H9 (cell line): ENCODE data around the gene FAIM2. TPM values are rescaled to one million over a fixed set of nuclear protein-coding genes. Genes with fewer than 3 reads are reported as not detected.

ENCODE experiments used
- DNase-seq: peaks from one replicate; pipeline ENCODE4 v3.0.0-alpha.2; 2017
- H2AFZ ChIP-seq: one replicate; pipeline ENCODE4 v1.6.1; 2013; ENCODE audit warnings: mild to moderate bottlenecking, low read length, control low read depth, moderate library complexity
- H2AK5ac ChIP-seq: 2 replicates; pipeline ENCODE4 v1.6.1; 2013; ENCODE audit warnings: low read length, control low read depth, mixed read lengths; ENCODE audit not compliant: insufficient read length
- H2BK120ac ChIP-seq: one replicate; pipeline ENCODE4 v1.6.1; 2013; ENCODE audit warnings: low read depth, mild to moderate bottlenecking, low read length, control low read depth, inconsistent platforms; ENCODE audit not compliant: poor library complexity, severe bottlenecking
- H2BK12ac ChIP-seq: 2 replicates; pipeline ENCODE4 v1.6.1; 2013; ENCODE audit warnings: low read length, control low read depth, mixed read lengths, low read depth; ENCODE audit not compliant: insufficient read length
- H2BK15ac ChIP-seq: 2 replicates; pipeline ENCODE4 v1.6.1; 2013; ENCODE audit warnings: low read depth, low read length, control low read depth
- H2BK20ac ChIP-seq: one replicate; pipeline ENCODE4 v1.6.1; 2013; ENCODE audit warnings: low read depth, mild to moderate bottlenecking, low read length, control low read depth, inconsistent platforms; ENCODE audit not compliant: poor library complexity, severe bottlenecking
- H2BK5ac ChIP-seq: 2 replicates; pipeline ENCODE4 v1.6.1; 2013; ENCODE audit warnings: low read length, control low read depth, mixed read lengths; ENCODE audit not compliant: insufficient read length
- H3K14ac ChIP-seq: 2 replicates; pipeline ENCODE4 v1.6.1; 2013; ENCODE audit warnings: low read length, control low read depth; ENCODE audit not compliant: insufficient read depth
- H3K18ac ChIP-seq: 2 replicates; pipeline ENCODE4 v1.6.1; 2013; ENCODE audit warnings: low read depth, mild to moderate bottlenecking, mixed read lengths, low read length, control low read depth; ENCODE audit not compliant: insufficient read length
- H3K23ac ChIP-seq: 2 replicates; pipeline ENCODE4 v1.6.1; 2013; ENCODE audit warnings: low read length, control low read depth, mixed read lengths, low read depth; ENCODE audit not compliant: insufficient read length
- H3K23me2 ChIP-seq: 2 replicates; pipeline ENCODE4 v1.6.1; 2013; ENCODE audit warnings: low read depth, mild to moderate bottlenecking, mixed read lengths, low read length, control low read depth; ENCODE audit not compliant: insufficient read length, poor library complexity, severe bottlenecking
- H3K27ac ChIP-seq: 2 replicates; pipeline ENCODE4 v1.5.1; 2013; ENCODE audit warnings: low read length, control low read depth, mixed read lengths, low read depth; ENCODE audit not compliant: insufficient read length
- H3K27me3 ChIP-seq: 2 replicates; pipeline ENCODE4 v1.6.1; 2013; ENCODE audit warnings: low read length, control low read depth, inconsistent platforms; ENCODE audit not compliant: insufficient read depth
- H3K4ac ChIP-seq: 2 replicates; pipeline ENCODE4 v1.6.1; 2013; ENCODE audit warnings: low read depth, mild to moderate bottlenecking, control low read depth, inconsistent platforms, low read length, moderate library complexity
- H3K4me1 ChIP-seq: 2 replicates; pipeline ENCODE4 v1.6.1; 2013; ENCODE audit warnings: low read length, control low read depth, inconsistent platforms; ENCODE audit not compliant: insufficient read depth
- H3K4me2 ChIP-seq: 2 replicates; pipeline ENCODE4 v1.6.1; 2013; ENCODE audit warnings: low read length, control low read depth, mixed read lengths; ENCODE audit not compliant: insufficient read length, insufficient read depth
- H3K56ac ChIP-seq: 2 replicates; pipeline ENCODE4 v1.6.1; 2013; ENCODE audit warnings: low read depth, mild to moderate bottlenecking, mixed read lengths, low read length, control low read depth; ENCODE audit not compliant: insufficient read length
- H3K79me1 ChIP-seq: 2 replicates; pipeline ENCODE4 v1.6.1; 2013; ENCODE audit warnings: low read depth, mild to moderate bottlenecking, moderate library complexity, low read length, control low read depth, inconsistent platforms; ENCODE audit not compliant: insufficient read depth, poor library complexity, severe bottlenecking
- H3K79me2 ChIP-seq: 2 replicates; pipeline ENCODE4 v1.6.1; 2013; ENCODE audit warnings: low read length, control low read depth, inconsistent platforms; ENCODE audit not compliant: insufficient read depth
- H3K9ac ChIP-seq: 2 replicates; pipeline ENCODE4 v1.6.1; 2013; ENCODE audit warnings: low read length, control low read depth, mixed read lengths; ENCODE audit not compliant: insufficient read length; ENCODE audit errors: extremely low read depth
- H3K9me3 ChIP-seq: one replicate; pipeline ENCODE4 v1.6.1; 2013; ENCODE audit warnings: low read depth, low read length, inconsistent platforms; ENCODE audit not compliant: control insufficient read depth
- H3T11ph ChIP-seq: one replicate; pipeline ENCODE4 v1.6.1; 2013; ENCODE audit warnings: mild to moderate bottlenecking, low read length, control low read depth, inconsistent platforms
- H4K20me1 ChIP-seq: one replicate; pipeline ENCODE4 v1.6.1; 2013; ENCODE audit not compliant: control insufficient read depth, insufficient read length, insufficient read depth
- H4K5ac ChIP-seq: 2 replicates; pipeline ENCODE4 v1.6.1; 2013; ENCODE audit warnings: low read depth, mild to moderate bottlenecking, mixed read lengths, low read length, control low read depth; ENCODE audit not compliant: insufficient read length
- H4K8ac ChIP-seq: replicated peaks from 2 replicates; pipeline ENCODE4 v1.6.1; 2013; ENCODE audit warnings: low read length, control low read depth, mixed read lengths, low read depth; ENCODE audit not compliant: insufficient read length
- H4K91ac ChIP-seq: 2 replicates; pipeline ENCODE4 v1.6.1; 2013; ENCODE audit warnings: low read depth, mild to moderate bottlenecking, moderate library complexity, mixed read lengths, low read length, control low read depth; ENCODE audit not compliant: insufficient read length
- H3K27ac Mint-ChIP-seq, 3 experiments: 2 replicates in 2 of 3; 3 replicates in 1 of 3; pipeline ENCODE4 v1.8.0; 2020 to 2021; ENCODE audit warnings: mixed read lengths in 3 of 3, mild to moderate bottlenecking in 1 of 3, moderate library complexity in 1 of 3
- H3K27me3 Mint-ChIP-seq: 2 replicates; pipeline ENCODE4 v1.8.0; 2021; ENCODE audit warnings: low read depth, mild to moderate bottlenecking, moderate library complexity, mixed read lengths
- H3K36me3 Mint-ChIP-seq, 3 experiments: 2 replicates in 2 of 3; 3 replicates in 1 of 3; pipeline ENCODE4 v1.8.0; 2020 to 2021; ENCODE audit warnings: low read depth in 3 of 3, mixed read lengths in 3 of 3; ENCODE audit not compliant: insufficient read depth in 1 of 3
- H3K4me1 Mint-ChIP-seq, 2 experiments: 2 replicates each; pipeline ENCODE4 v1.8.0; 2020; ENCODE audit warnings: mixed read lengths in 2 of 2
- H3K4me3 Mint-ChIP-seq, 2 experiments: 2 replicates in 1 of 2; 3 replicates in 1 of 2; pipeline ENCODE4 v1.8.0; 2020 to 2021; ENCODE audit warnings: mild to moderate bottlenecking in 2 of 2, mixed read lengths in 2 of 2, moderate library complexity in 1 of 2
- H3K9me3 Mint-ChIP-seq, 2 experiments: 2 replicates in 1 of 2; 3 replicates in 1 of 2; pipeline ENCODE4 v1.8.0; 2020; ENCODE audit warnings: mild to moderate bottlenecking in 2 of 2, mixed read lengths in 2 of 2, moderate library complexity in 1 of 2
- WGBS: extraction: QIAGEN DNeasy Blood & Tissue Kit; methylation state at CpG from one replicate; pipeline ENCODE4 v1.1.7; 2013; ENCODE audit warnings: missing lambda C conversion rate, low lambda C conversion rate, mixed read lengths; ENCODE audit not compliant: insufficient read length; ENCODE audit errors: extremely low coverage; 5-methylcytosine and 5-hydroxymethylcytosine counted together
- total RNA-seq: library from RNA; stranded (reverse); gene quantifications from 2 replicates; pipeline ENCODE4 v1.2.1, GENCODE V29; 2021
- TF ChIP-seq, protein P1 (sequence below): fragments of 200-600 bp; sonication (generic); conservative IDR thresholded peaks from 3 replicates; pipeline ENCODE4 v1.8.0; 2021; ENCODE audit warnings: antibody characterized with exemption, mild to moderate bottlenecking

FAIM2 gene
- total RNA-seq, 1 experiment from 2014 or later, result 0.42 TPM

DNA sequence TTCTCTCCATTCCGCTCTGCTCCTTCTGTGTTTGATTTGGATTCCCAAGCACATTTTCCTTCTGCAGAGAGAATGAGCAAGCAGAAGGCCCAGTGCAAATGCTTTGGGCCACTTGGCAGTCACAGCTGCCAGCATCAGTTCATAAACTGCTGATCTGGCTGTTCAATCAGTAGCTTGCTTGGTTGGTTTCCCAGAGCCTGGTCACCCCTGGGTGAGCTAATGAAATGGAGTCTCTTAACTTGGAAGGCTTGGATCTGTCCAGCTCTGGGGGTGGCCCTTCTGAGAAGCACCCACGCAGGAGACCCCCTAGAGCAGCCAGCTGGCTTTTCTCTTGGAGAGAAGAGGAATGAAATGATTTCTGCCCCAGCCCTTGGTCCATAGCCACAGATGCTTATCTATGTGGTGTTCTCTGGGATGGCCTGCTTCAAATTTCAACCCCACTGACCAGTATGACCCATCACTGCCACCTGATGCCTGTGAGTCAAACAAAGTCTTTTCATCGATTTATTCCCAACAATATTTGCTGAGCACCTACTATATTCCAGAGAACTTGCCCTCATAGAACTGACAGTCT, 30.3 kb downstream of the FAIM2 start:
- Histone ChIP-seq H3K23me2 (no peaks in the 10 kb centered on the region), H2AK5ac (no peak overlapping the region), H3K23ac (no peak overlapping the region), H2BK20ac (no peak overlapping the region), H3T11ph (no peak overlapping the region), H2BK5ac (no peak overlapping the region), H3K9me3 (no peaks in the 10 kb centered on the region), H3K4ac (no peak overlapping the region), H3K4me1 (no peaks in the 10 kb centered on the region), H4K5ac (no peak overlapping the region), H4K91ac (no peak overlapping the region), H3K79me1 (no peaks in the 10 kb centered on the region), H2BK120ac (no peak overlapping the region), H3K14ac (no peak overlapping the region), H3K27me3 (no peaks in the 10 kb centered on the region; the same call in 1 of the 2 replicates), H3K18ac (no peak overlapping the region), H4K20me1 (no peaks in the 10 kb centered on the region), H3K4me2 (no peak overlapping the region), H3K27ac (no peak overlapping the region), H2BK12ac (no peak overlapping the region), H3K79me2 (no peaks in the 10 kb centered on the region), H3K9ac (no peak overlapping the region), H3K56ac (no peak overlapping the region), H2BK15ac (no peak overlapping the region), H4K8ac (no peak overlapping the region), H2AFZ (no peak overlapping the region)
- Mint-ChIP-seq H3K4me3 (no peak overlapping the region), H3K36me3 (peaks cover 0 to under 1% (median 0%) of the 10 kb centered on the region in 3 experiments; a peak in 2 of 7 replicates), H3K4me1 (peaks cover 0 to 2% of the 10 kb centered on the region in 2 experiments; a peak in 1 of 4 replicates), H3K9me3 (peaks cover 7 to 8% of the 10 kb centered on the region in 2 experiments), H3K27me3 (peaks cover 2% of the 10 kb centered on the region), H3K27ac (no peak overlapping the region)
- no CpG with 5 or more reads among the region's 3 CpGs for WGBS
- DNase-seq, result peak; percentile 9
- TF ChIP-seq, protein P1, sequence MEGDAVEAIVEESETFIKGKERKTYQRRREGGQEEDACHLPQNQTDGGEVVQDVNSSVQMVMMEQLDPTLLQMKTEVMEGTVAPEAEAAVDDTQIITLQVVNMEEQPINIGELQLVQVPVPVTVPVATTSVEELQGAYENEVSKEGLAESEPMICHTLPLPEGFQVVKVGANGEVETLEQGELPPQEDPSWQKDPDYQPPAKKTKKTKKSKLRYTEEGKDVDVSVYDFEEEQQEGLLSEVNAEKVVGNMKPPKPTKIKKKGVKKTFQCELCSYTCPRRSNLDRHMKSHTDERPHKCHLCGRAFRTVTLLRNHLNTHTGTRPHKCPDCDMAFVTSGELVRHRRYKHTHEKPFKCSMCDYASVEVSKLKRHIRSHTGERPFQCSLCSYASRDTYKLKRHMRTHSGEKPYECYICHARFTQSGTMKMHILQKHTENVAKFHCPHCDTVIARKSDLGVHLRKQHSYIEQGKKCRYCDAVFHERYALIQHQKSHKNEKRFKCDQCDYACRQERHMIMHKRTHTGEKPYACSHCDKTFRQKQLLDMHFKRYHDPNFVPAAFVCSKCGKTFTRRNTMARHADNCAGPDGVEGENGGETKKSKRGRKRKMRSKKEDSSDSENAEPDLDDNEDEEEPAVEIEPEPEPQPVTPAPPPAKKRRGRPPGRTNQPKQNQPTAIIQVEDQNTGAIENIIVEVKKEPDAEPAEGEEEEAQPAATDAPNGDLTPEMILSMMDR, result no peak
